GM19395 (cell line): ENCODE results near the gene FAM20C.

Experiments
- ATAC-seq: cut with Tn5 transposase; IDR thresholded peaks from one replicate; pipeline ENCODE4 v1.9.1; 2021; ENCODE audit warnings: mild to moderate bottlenecking, moderate library complexity; ENCODE audit not compliant: unreplicated experiment

Gene FAM20C

DNA sequence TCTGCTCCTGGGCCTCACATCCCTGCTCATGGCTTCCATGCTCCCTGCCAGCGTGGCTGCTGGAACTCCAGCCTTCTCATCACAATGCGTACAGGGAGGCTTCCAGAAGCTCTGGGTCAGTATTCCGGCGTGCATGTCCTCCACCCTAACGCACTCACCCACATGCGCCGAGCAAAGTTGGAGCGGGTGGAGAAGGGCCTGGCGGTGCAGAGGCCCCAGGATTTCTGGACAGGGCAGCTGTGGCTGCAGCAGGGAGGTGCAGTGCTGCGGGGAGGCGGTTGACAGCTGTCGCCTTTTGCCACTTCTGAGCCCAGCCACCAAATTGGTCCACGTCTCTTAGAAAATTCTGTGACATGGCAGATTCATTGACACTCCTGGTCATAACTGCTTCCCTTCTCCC is 33.6 kb upstream of the FAM20C start:
- no peak for ATAC-seq

DNA sequence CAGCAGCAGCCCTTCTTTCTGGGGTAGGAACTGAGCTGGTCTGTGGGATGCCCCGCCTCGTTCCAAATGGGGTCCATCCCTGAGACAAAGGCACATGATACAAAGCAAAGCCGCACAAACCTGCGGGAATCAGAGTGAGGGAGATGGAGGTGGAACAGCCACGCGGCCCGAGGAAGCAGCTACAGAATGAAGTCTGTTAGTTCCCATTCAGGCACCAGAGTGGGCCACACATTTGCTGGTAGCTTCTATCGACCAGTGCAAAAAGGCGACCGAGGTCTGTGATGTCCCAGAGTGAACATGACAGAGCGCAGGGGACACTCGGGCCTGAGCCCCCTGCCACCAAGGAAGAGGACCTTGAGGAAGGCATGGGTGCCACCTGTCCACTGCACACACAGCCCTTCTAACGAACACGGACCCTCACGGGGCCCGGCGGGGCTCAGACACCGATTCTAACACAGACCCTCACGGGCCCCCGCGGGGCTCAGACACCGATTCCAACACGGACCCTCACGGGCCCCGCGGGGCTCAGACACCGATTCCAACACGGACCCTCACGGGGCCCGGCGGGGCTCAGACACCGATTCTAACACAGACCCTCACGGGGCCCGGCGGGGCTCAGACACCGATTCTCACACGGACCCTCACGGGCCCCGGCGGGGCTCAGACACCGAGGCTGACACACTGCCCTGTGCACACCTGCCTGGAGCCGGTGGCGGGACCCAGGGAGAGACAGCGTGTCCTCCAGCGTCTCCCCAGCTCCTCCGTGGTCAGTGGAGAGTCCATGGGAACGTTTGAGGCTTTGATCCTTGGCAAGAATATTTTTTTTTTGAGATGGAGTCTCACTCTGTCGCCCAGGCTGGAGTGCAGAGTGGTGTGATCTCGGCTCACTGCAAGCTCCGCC is 32.8 kb upstream of the FAM20C start:
- no peak for ATAC-seq

DNA sequence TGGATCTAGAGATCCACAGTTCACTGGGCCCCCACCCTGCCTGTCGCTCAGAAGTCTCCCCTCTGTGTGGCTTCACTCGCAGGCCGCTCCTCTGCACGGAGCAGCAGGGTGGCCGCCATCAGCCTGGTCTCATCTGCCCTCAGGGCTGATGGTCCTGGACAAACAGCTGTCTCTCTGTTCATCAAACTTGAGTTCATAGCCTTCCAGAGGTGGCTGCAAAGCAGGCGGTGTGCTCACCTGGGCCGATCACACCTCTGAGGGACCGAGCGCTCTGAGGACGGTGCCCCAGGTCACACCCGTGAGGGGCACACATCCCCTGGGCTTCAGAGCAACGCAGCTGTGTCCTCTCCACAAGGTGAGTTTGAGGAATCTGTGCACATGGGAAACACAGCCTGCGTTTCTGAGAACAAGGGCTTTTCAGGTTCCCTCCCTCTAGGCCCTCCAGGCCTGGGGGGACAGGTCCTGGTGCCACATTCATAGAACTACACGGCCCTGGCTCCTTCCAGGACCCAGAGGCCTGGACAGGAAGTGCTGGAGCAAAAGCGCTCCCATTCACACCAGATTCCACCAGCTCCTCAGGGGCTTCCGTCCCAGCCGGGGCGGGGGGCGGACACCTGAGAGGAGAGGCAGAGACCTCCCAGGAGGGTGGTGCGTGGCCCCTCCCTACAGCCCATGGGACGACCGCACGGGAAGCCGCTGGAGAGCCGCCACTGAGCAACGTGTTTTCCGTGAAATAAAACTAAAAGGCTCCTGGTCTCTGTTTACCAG is 31.2 kb upstream of the FAM20C start:
- no peak for ATAC-seq

DNA sequence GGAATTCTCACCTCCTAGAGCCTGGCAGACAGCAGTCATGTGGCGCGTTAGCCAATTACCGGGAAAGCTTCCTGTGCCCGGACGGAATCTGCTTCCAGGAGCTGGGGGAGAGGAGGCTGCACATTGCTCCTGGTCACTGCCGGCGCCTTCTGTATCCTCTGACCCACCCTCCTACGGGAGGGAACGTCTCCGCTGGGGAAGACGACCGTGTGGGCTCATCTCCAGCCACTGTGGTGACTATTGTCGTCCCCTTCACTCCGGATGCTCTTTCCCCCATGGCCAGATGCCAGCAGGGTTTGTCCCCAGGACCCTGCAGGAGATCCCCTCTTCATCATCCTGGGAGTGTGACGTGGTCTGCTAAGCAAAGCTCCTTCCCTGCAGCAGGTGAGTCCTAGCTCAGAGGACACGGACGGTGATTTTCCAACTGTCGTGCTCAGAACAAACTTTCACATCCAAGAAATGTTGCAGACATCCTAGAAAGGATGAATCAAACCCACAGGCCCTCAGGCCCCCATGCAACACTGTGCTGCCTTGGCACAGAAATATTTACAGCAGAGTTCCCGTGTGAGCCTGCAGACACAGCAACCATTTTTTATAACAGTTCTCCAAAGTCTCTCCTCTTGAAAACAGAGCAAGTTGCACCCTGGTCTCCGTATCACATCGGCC is 29.6 kb upstream of the FAM20C start:
- ATAC-seq = no peak

GRCh38 chr7:163298-163695 is 29.1 kb upstream of the FAM20C start:
- no peak for ATAC-seq

DNA sequence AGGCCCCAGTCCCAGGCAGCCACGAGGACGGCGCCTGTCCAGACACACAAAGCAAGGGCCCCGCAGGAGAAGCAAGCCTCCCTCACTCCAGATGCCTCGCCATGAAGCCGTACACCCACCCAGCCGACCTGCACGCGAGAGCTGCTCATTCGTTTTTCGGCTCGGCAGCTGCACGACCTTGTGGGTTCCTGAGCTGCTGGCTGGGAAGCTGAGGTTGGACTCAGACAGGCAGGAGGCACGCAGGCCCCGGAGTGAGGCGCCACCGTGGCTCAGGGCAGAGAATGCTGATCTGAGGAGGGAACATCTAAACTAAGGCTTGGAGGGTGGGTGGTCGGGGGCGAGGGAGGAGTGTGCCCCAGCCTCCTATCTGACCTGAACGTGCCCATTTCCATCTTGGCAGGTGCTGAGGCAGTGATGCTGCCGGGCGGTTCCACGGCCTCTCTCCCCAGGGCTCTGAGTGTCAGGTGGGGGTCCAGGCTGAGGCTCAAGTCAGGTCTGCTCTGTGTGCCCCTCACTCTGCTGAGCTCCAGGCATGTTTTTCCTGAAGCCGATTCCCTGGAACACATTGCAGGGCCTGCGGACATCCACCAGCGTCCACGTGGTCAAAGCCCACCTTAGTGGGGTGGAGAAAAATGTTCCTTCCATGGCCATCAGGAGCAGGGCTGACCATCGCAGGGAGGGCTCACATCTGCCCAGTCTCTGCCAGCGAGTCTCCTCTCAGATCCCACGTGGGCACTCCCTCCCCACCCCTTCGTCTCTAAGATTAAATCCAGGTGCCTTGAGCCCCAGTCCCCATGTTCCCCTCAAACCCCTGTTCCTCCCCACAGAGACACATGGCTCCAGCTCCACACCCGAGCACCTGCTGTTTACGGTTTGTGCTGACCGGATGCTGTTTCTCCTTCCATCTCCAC is 28.1 kb upstream of the FAM20C start:
- no peak for ATAC-seq

DNA sequence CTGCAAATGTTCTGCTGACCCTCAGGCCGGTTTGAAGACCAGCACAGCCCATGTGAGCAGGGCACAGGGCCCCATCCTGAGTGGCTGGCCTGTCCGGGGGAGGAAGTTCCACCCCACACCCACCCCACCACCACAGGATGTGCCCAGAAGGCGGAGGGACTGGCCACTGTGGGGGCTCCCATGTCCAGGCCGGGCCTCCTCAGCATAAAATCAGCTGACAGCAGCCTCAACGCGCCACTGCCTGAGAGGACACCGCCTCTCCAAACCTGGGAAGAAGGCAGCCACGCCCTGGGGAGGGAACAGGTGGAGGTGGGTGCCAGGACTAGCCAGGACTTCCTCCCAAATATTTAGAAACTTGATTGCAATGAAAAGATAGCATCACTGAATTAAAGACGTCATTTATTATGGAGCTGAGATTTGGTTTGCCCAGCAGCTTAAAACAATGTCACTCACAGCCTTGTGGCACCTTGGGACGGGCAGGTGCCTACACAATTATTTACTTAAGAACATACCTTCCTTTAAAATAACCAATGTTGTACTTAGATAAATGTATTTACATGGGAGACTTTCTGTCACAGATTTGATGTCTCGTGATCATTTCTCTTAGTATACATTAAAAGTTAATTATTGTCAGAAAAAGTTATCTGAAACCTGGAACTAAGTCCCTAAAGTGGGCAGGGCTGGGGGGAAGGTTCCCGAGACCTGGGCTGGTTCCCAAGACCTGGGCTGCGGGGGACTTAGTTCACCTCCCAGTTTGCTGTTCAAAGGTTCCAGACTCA is 27.3 kb upstream of the FAM20C start:
- no peak for ATAC-seq

DNA sequence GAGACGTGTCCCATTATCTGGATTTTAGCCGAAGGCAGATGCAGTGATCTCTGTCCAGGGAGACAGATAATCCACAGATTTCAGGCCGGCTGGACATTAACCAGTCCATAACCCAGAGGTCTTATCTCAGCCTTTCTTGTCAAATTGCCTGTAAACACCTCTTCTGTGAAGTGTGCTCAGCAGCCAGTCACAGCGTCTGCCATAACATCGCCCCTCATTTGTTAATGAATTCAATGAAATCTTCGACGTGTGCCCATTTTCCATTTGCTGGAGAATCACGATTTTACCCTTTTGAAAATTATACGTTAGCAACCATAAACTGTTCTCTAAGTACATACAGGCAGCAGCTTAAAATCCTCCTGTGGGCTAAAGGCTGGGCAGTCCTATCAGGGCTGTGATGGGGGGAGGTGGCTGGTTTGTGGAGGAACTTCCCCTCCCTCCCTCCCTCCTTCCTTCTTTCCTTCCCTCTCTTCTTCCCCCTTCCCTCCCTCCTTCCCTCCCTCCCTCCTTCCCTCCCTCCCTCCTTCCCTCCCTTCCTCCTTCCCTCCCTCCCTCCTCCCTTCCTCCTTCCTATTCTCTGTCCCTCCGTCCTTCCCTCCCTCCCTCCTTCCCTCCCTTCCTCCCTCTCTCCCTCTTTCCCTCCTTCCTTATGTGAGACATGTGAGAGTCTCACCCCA is 26.6 kb upstream of the FAM20C start:
- no peak for ATAC-seq

GRCh38 chr7:166338-167060 is 25.9 kb upstream of the FAM20C start:
- no peak for ATAC-seq

GRCh38 chr7:167090-167855 is 25.1 kb upstream of the FAM20C start:
- ATAC-seq = no peak

DNA sequence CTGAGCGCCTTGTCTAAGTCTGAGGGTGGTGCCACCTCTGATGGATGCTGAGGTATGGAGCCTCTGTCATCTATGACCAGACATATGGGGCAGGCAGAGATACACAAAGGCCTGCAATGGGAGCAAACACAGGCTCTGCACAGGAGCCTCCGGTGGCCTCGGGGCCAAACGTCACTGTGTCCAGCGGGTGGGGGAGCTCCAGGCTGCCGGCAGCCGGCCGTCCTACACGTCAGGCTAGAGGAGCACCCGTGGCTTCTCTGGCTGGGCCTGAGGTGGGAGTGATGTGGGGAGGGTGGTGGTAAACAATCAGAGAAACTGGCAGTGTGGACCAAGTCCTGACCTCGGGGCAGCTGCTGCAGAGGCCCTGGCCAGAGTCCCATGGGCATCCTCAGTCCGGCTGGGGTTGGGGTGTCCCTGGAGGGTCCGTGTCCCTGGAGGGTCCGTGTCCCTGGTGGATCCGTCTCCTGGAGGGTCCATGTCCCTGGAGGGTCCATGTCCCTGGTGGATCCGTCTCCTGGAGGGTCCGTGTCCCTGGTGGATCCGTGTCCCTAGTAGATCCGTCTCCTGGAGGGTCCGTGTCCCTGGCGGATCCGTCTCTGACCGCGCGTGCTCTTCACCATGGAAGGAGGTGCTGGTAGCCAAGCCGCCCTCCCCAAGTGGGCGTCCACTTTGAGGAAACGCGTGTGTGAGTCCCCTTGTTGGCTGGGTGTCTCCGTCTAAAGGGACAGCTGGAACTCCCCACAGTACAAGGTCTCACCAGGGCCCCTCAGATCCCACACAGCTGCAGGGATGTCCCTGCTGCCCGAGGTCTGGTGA is 24.2 kb upstream of the FAM20C start:
- ATAC-seq = no peak

- ATAC-seq = no peak
Observed at GRCh38 chr7:169276-170172, 22.8 kb upstream of the FAM20C start.

- ATAC-seq = no peak
Observed at GRCh38 chr7:170551-171363, 21.6 kb upstream of the FAM20C start.

DNA sequence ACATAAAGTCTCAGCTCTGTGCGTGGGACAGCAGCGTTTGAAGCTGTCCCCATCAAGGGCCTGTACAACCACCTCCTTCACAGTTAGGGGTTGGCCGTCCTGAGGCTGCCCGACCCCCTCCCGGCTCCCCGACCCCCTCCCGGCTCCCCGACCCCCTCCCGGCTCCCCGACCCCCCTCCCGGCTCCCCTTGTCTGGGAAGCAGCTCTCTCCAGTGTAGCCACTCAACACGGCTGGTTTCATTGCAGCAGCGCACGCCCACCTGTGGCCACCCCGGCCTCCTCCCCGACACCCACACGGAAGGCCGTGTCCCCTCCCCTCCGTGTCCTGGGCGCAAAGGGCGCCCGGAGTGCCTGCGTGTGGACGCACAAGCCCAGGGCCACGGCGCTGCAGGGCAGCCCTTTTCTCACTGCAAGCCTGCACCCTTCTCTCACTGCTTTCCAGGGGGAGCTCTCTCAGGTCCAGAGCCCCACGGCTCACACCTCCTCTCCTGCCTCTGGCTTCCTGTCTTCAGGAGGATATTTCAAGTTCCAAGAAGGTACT is 20.9 kb upstream of the FAM20C start:
- no peak for ATAC-seq
